ENCODE results near the gene SNUPN. TPM values are rescaled to one million over a fixed set of nuclear protein-coding genes. Genes with fewer than 3 reads are reported as not detected.

Gene SNUPN
- total RNA-seq, 5 donors from 2014 or later (not counting 1 experiment from before 2014, with no cell fraction given) = 17.7 to 26.7 (median 20.8) TPM

GRCh38 chr15:75599401-75599800 lies 26.1 kb downstream of the SNUPN start:
- H3K4me1 ChIP-seq (ENCODE audit: control insufficient read depth in 1 of 2, extremely low read depth in 1 of 2, insufficient read depth in 2 of 2, low read length in 2 of 2) = peaks cover 3 to 23% of the 10 kb centered on the region in 2 experiments
- CTCF ChIA-PET = interaction anchor here in 1 of 2 donors (0.6 kb wide), 1 partner anchor 1811 kb away, joined by 3 read pairs; no protein-coding TSS in a partner anchor
- H3K36me3 ChIP-seq (ENCODE audit: control insufficient read depth in 2 of 2, extremely low read depth in 1 of 2, insufficient read depth in 1 of 2, low read length in 1 of 2) = peaks cover 2 to 52% of the 10 kb centered on the region in 2 donors
- DNase-seq = no peak
- 100% methylated on average over 1 of the region's 2 CpGs for WGBS (ENCODE audit: insufficient coverage)
- POLR2A ChIA-PET = no interaction called here
- H3K27ac Mint-ChIP-seq = no peak overlapping the region
- no peaks in the 10 kb centered on the region for H3K9me3 Mint-ChIP-seq
- H3K27ac ChIP-seq (ENCODE audit: low read length) = no peak overlapping the region
- H3K36me3 Mint-ChIP-seq = peaks cover 36% of the 10 kb centered on the region
- H3K27me3 ChIP-seq (replicated peaks in 1 of 2; ENCODE audit: control insufficient read depth in 2 of 2, extremely low read depth in 1 of 2, insufficient read depth in 2 of 2, low read length in 1 of 2) = no peaks in the 10 kb centered on the region
- no peak for ATAC-seq (replicated peaks in 1 of 4)
- H3K4me3 Mint-ChIP-seq = no peak overlapping the region
- H3K9me3 ChIP-seq = no peaks in the 10 kb centered on the region
- H3K27me3 Mint-ChIP-seq = no peaks in the 10 kb centered on the region
- no peak overlapping the region for H3K4me3 ChIP-seq (ENCODE audit: control insufficient read depth in 1 of 2, extremely low read depth in 1 of 2, low read length in 1 of 2)
- H3K4me1 Mint-ChIP-seq = peaks cover 23 to 28% (median 26%) of the 10 kb centered on the region in 3 donors

GRCh38 chr15:75598361-75598760 lies 27.2 kb downstream of the SNUPN start:
- H3K9me3 Mint-ChIP-seq = no peaks in the 10 kb centered on the region
- peaks cover 20 to 26% (median 25%) of the 10 kb centered on the region in 3 donors for H3K4me1 Mint-ChIP-seq
- no peaks in the 10 kb centered on the region for H3K9me3 ChIP-seq
- peaks cover 35% of the 10 kb centered on the region for H3K36me3 Mint-ChIP-seq
- no peaks in the 10 kb centered on the region for H3K27me3 Mint-ChIP-seq
- ChIA-PET POLR2A (interaction anchor here in 1 of 2 donors (0.6 kb wide), 1 partner anchor 41 kb away, joined by 3 read pairs; the partner anchor contains the start of gene IMP3), CTCF (interaction anchor here (0.6 to 1.1 kb wide), 3 partner anchors 42 to 255 kb away, joined by 3 to 7 read pairs (median 3); partner anchors contain the start of gene IMP3 (in 1 of the 2))
- no CpG with 5 or more reads among the region's 4 CpGs for WGBS (ENCODE audit: insufficient coverage)
- no peaks in the 10 kb centered on the region for H3K27me3 ChIP-seq (replicated peaks in 1 of 2; ENCODE audit: control insufficient read depth in 2 of 2, extremely low read depth in 1 of 2, insufficient read depth in 2 of 2, low read length in 1 of 2)
- no peak overlapping the region for H3K27ac ChIP-seq (ENCODE audit: low read length)
- peaks cover 3 to 20% of the 10 kb centered on the region in 2 experiments for H3K4me1 ChIP-seq (ENCODE audit: control insufficient read depth in 1 of 2, extremely low read depth in 1 of 2, insufficient read depth in 2 of 2, low read length in 2 of 2)
- H3K36me3 ChIP-seq (ENCODE audit: control insufficient read depth in 2 of 2, extremely low read depth in 1 of 2, insufficient read depth in 1 of 2, low read length in 1 of 2) = peaks cover 2 to 52% of the 10 kb centered on the region in 2 donors
- no peak overlapping the region for H3K4me3 ChIP-seq (ENCODE audit: control insufficient read depth in 1 of 2, extremely low read depth in 1 of 2, low read length in 1 of 2)
- ATAC-seq (replicated peaks in 1 of 4) (no peak), DNase-seq (no peak)
- peak overlapping the region; percentile 11 to 74 for H3K27ac Mint-ChIP-seq
- H3K4me3 Mint-ChIP-seq = no peak overlapping the region

- Mint-ChIP-seq H3K27me3 (no peaks in the 10 kb centered on the region), H3K4me3 (peak overlapping the region in 2 of 3 donors; percentile 7 to 10), H3K36me3 (peaks cover 35% of the 10 kb centered on the region), H3K4me1 (peaks cover 20 to 26% (median 25%) of the 10 kb centered on the region in 3 donors), H3K27ac (peak overlapping the region in 1 of 2 donors; percentile 65), H3K9me3 (no peaks in the 10 kb centered on the region)
- DNase-seq (peak in 22 of 35 experiments; percentile 7 to 56 (median 20)), ATAC-seq (replicated peaks in 1 of 4) (peak; percentile 41 to 50 (median 47))
- H3K4me3 ChIP-seq (ENCODE audit: control insufficient read depth in 1 of 2, extremely low read depth in 1 of 2, low read length in 1 of 2) = no peak overlapping the region
- CTCF ChIA-PET = interaction anchor here (0.6 to 1.1 kb wide), 6 partner anchors 14 to 230 kb away, joined by 3 to 11 read pairs (median 5); partner anchors contain the start of gene IMP3 (in 1 of the 2)
- peaks cover 3 to 20% of the 10 kb centered on the region in 2 experiments for H3K4me1 ChIP-seq (ENCODE audit: control insufficient read depth in 1 of 2, extremely low read depth in 1 of 2, insufficient read depth in 2 of 2, low read length in 2 of 2)
- H3K27ac ChIP-seq (ENCODE audit: low read length) = no peak overlapping the region
- WGBS (ENCODE audit: insufficient coverage) = no CpG with 5 or more reads among the region's 3 CpGs
- no peaks in the 10 kb centered on the region for H3K9me3 ChIP-seq
- POLR2A ChIA-PET = interaction anchor here in 1 of 2 donors (0.5 to 0.6 kb wide), 3 partner anchors 21 to 161 kb away, joined by 3 to 4 read pairs (median 3); partner anchors contain the start of gene IMP3
- peaks cover 2 to 52% of the 10 kb centered on the region in 2 donors for H3K36me3 ChIP-seq (ENCODE audit: control insufficient read depth in 2 of 2, extremely low read depth in 1 of 2, insufficient read depth in 1 of 2, low read length in 1 of 2)
- H3K27me3 ChIP-seq (replicated peaks in 1 of 2; ENCODE audit: control insufficient read depth in 2 of 2, extremely low read depth in 1 of 2, insufficient read depth in 2 of 2, low read length in 1 of 2) = no peaks in the 10 kb centered on the region
Observed at GRCh38 chr15:75597667-75598341, 27.7 kb downstream of the SNUPN start.

- Mint-ChIP-seq H3K4me1 (peaks cover 20 to 26% (median 25%) of the 10 kb centered on the region in 3 donors), H3K27me3 (no peaks in the 10 kb centered on the region), H3K36me3 (peaks cover 38% of the 10 kb centered on the region), H3K4me3 (no peak overlapping the region), H3K9me3 (no peaks in the 10 kb centered on the region), H3K27ac (no peak overlapping the region)
- Histone ChIP-seq H3K4me3 (ENCODE audit: control insufficient read depth in 1 of 2, extremely low read depth in 1 of 2, low read length in 1 of 2) (no peak overlapping the region), H3K9me3 (no peaks in the 10 kb centered on the region), H3K27ac (ENCODE audit: low read length) (no peak overlapping the region), H3K27me3 (replicated peaks in 1 of 2; ENCODE audit: control insufficient read depth in 2 of 2, extremely low read depth in 1 of 2, insufficient read depth in 2 of 2, low read length in 1 of 2) (no peaks in the 10 kb centered on the region), H3K36me3 (ENCODE audit: control insufficient read depth in 2 of 2, extremely low read depth in 1 of 2, insufficient read depth in 1 of 2, low read length in 1 of 2) (peaks cover 2 to 54% of the 10 kb centered on the region in 2 donors), H3K4me1 (ENCODE audit: control insufficient read depth in 1 of 2, extremely low read depth in 1 of 2, insufficient read depth in 2 of 2, low read length in 2 of 2) (peaks cover 3 to 20% of the 10 kb centered on the region in 2 experiments)
- ChIA-PET POLR2A (interaction anchor here in 1 of 2 donors (0.5 to 0.6 kb wide), 3 partner anchors 22 to 730 kb away, joined by 3 to 4 read pairs (median 3); no protein-coding TSS in a partner anchor), CTCF (interaction anchor here (0.6 to 1.1 kb wide), 5 partner anchors 13 to 229 kb away, joined by 3 to 11 read pairs (median 5); no protein-coding TSS in a partner anchor)
- ATAC-seq (replicated peaks in 1 of 4) (no peak), DNase-seq (no peak)
- WGBS (ENCODE audit: insufficient coverage) = no CpG with 5 or more reads among the region's 3 CpGs
Observed at GRCh38 chr15:75596703-75597345, 28.7 kb downstream of the SNUPN start.

- WGBS (ENCODE audit: insufficient coverage) = 100% methylated on average over 4 of the region's 9 CpGs
- no peak overlapping the region for H3K4me3 Mint-ChIP-seq
- peaks cover 2 to 41% of the 10 kb centered on the region in 2 donors for H3K36me3 ChIP-seq (ENCODE audit: control insufficient read depth in 2 of 2, extremely low read depth in 1 of 2, insufficient read depth in 1 of 2, low read length in 1 of 2)
- H3K9me3 ChIP-seq = no peaks in the 10 kb centered on the region
- peaks cover 32% of the 10 kb centered on the region for H3K36me3 Mint-ChIP-seq
- no peak overlapping the region for H3K27ac Mint-ChIP-seq
- H3K4me3 ChIP-seq (ENCODE audit: control insufficient read depth in 1 of 2, extremely low read depth in 1 of 2, low read length in 1 of 2) = no peak overlapping the region
- H3K27me3 Mint-ChIP-seq = no peaks in the 10 kb centered on the region
- H3K4me1 ChIP-seq (ENCODE audit: control insufficient read depth in 1 of 2, extremely low read depth in 1 of 2, insufficient read depth in 2 of 2, low read length in 2 of 2) = peaks cover 3 to 20% of the 10 kb centered on the region in 2 experiments
- ATAC-seq (replicated peaks in 1 of 4) (no peak), DNase-seq (no peak)
- H3K4me1 Mint-ChIP-seq = peaks cover 20 to 36% (median 26%) of the 10 kb centered on the region in 3 donors
- no peaks in the 10 kb centered on the region for H3K9me3 Mint-ChIP-seq
- ChIA-PET POLR2A (interaction anchor here in 1 of 2 donors (0.6 kb wide), 1 partner anchor 11 kb away, joined by 3 read pairs; no protein-coding TSS in a partner anchor), CTCF (no interaction called here)
- no peak overlapping the region for H3K27ac ChIP-seq (ENCODE audit: low read length)
- no peaks in the 10 kb centered on the region for H3K27me3 ChIP-seq (replicated peaks in 1 of 2; ENCODE audit: control insufficient read depth in 2 of 2, extremely low read depth in 1 of 2, insufficient read depth in 2 of 2, low read length in 1 of 2)
Observed at GRCh38 chr15:75594276-75594675, 31.2 kb downstream of the SNUPN start.

Measured in T-cell (primary cell).